GM19043 (cell line): ENCODE data around the gene NPW.
A peak's percentile ranks its signal among the peaks of the same experiment; 100 is the strongest.

Experiments used
- ATAC-seq: cut with Tn5 transposase; IDR thresholded peaks from one replicate; pipeline ENCODE4 v1.9.1; 2021; ENCODE audit warnings: low read depth; ENCODE audit not compliant: unreplicated experiment

The NPW gene

DNA sequence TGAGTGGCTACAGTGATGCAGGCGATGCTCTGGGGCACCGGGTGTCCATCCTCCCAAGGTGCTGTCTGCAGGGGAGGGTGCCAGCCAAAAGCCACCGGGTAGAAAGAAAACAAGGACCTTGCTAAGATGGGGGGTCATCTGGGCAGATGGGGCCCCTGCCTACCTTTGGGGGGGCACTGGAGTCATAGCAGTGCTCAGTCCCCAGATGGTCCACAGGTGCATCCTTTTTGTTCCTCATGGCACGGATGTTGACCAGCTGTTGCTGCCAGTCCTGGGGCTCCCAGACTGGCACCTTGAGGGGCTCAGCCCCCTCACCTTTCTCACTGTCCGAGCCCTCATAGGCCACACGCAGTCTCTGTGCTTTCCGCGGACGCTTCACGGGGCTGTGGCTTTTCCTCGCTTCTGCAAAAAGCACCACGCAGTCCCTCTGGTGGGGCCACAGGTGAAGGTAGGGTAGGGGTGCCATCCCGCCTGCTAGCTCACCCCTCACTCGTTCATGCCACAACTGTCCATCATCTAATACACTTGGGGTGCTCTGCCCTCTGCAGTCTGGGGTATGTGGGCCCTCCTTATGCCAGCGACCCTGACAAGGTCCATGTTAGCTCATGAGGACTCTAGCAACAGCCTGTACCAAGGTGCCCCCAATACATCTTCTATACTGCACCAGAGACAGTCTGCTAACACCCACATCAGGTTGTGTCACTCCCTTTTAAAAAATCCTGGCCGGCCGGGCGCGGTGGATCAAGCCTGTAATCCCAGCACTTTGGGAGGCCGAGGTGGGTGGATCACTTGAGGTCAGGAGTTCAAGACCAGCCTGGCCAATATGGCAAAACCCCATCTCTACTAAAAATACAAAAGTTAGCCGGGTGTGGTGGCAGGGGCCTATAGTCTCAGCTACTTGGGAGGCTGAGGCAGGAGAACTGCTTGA is 26.6 kb downstream of the NPW start:
- ATAC-seq: no peak

DNA sequence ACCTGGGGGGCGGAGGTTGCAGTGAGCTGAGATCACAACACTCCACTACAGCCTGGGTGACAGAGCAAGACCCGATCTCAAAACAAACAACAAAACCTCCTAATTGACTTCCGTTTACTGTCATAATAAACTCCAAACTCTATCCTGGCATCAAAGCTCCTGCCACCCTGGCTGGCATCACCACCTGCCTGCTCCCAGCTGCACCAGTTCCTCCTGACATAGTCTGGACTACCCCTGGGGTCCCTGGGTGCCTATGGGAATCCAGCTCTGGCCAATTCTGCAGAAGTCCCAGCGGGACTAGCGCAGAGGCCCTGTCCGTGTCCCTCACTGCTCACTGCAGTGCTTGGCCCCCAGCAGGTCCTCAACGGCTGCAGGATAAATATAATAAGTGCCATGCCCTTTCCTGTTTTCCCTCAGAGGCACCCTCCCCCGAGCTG is 27.3 kb downstream of the NPW start:
- ATAC-seq: no peak

DNA sequence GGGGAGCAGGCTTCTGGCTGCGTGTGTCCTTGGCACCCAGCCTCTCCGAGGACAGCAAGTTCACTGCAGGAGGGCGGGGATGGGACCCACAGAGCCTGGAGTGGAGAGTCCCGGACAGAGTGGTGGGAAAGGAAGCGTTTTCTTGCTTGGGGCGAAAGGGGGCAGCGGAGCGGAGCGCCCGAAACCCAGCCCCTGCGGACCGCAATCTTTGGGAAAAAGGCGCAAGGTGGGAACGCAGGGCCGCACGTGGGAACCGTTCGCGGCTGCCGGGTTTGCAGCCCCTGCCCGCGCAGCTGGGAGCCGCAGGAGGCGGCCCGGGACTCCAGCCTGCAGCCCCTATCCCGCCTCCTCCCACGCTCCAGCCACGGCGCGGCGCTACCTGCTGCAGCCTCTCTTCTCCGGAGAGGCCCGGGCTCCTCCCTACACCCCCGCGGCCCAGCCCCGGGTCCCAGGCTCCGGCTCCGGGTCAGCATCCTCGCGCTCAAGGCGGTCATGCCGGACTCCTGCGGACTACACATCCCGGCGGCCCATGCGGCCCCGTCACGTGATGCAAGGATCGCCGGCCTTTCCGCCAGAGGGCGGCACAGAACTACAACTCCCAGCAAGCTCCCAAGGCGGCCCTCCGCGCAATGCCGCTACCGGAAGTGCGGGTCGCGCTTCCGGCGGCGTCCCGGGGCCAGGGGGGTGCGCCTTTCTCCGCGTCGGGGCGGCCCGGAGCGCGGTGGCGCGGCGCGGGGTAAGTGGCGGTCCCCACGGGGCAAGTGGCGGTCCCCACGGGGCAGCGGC is 27.9 kb downstream of the NPW start, which contains the start of the genes NTHL1 and TSC2:
NTHL1 (minus strand) TSS at position 505 of the 786 bp plus-strand sequence; CDS start at position 494, 11 bp downstream.
TSC2 (plus strand) TSS at position 656 of the 786 bp plus-strand sequence. CDS start 631 bp downstream, outside the sequence.
- ATAC-seq: peak; percentile 96

DNA sequence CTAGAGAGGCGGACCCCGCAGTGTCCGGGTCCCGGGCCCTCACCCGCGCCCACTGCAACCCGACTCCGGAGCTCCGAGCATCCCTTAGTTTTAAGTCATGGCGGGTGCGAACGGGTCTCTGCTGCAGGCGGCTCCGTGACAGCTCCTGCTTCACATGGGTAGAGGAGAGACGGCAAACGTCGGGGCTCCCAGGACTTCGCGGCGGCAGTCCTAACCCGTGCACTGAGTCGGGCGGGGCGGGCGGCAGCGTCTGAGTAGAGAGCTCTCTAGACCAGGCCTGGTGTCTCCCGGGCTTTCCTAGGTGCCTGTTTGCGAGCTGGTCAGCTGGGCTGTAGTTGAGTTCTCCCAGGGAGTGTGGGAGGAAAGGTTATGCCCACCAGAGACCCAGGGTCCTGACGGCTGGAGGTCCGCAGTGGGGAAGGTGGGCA is 28.5 kb downstream of the NPW start:
- ATAC-seq: no peak

DNA sequence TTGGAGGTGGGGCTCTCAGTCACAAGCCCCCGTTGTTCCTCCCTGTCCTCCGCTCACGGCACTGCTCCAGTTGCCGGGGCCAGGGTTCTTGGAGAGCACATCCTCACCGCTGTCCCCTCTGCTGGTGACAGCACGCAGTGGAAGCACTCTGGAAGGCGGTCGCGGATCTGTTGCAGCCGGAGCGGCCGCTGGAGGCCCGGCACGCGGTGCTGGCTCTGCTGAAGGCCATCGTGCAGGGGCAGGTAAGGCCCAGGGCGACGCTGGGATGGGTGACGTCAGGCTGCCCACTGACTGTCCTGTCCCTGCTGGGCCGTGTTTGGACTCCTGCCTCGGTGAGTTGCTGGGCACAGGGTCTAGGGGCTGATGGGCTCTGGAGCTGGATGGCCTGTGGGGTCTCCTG is 33.6 kb downstream of the NPW start:
- no peak for ATAC-seq

DNA sequence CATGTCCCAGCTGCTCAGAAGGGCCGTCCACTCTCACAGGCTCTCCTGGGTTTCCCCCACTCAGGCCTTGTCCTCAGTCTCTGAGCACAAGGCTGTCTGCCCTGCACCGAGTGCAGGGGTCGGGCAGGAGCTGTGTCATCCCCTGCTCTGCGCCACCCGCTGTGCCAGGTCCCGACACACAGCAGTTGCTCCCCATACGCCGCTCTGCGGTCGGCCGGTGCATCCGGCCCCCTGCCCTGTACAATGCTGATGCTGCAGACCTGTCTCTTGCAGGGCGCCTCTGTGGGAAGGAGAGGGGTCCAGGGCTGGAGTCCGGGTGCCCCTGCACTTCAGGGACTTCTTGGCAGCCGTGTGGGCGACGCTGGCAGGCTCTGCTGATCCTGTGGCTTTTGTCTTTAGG is 34.3 kb downstream of the NPW start:
- ATAC-seq: no peak

DNA sequence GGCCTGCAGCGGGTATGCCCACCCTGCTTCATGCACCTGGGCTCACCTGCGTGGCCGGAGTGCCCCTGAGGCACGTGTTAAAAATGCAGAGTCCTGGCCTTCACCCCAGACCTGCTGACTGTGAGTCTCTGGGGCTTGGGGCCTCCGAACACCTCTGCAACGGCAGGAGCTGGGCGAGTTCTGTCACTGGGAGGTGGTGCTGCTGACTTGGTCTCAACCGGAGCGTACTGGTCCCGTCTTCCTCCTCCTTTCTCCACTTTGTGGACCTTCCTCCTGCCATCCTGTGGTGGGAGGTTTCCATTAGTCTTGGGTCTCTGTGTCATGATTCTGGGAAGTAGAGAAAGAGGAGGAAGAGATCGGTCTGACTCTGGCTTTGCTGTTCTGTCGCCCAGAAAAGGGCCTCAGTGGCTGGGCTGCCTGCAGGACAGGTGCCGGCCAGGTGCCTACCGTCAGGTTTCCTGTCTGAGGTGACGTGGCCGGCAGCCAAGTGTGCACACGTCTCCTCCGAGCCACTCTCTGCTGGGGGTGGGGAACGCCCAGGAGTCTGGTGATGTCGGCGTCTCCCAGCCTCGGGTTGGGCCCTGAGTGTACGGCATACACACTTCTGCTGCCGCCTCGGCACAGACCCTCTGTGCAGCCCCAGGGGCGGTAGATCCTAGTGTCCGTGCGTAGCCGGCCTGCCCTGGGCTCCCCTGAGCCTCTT is 35.1 kb downstream of the NPW start:
- no peak for ATAC-seq

DNA sequence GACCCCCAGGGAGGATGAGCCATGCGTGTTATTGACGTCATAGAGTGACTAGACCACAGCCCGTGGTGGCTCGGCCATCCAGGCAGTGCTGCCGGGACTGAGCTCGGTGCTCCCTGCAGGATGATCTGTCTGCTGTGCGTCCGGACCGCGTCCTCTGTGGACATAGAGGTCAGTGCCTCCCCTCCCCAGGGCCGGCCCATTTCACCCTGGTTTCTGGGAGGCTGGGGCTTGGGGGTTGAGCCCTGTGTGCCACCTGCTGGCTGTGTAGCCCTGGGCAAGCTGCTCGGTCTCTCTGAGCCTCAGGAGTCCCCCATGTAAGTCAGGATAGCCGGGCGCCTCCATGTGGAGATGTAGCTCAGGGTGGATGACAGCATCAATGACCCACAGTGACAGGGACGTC is 36.5 kb downstream of the NPW start:
- ATAC-seq: no peak

DNA sequence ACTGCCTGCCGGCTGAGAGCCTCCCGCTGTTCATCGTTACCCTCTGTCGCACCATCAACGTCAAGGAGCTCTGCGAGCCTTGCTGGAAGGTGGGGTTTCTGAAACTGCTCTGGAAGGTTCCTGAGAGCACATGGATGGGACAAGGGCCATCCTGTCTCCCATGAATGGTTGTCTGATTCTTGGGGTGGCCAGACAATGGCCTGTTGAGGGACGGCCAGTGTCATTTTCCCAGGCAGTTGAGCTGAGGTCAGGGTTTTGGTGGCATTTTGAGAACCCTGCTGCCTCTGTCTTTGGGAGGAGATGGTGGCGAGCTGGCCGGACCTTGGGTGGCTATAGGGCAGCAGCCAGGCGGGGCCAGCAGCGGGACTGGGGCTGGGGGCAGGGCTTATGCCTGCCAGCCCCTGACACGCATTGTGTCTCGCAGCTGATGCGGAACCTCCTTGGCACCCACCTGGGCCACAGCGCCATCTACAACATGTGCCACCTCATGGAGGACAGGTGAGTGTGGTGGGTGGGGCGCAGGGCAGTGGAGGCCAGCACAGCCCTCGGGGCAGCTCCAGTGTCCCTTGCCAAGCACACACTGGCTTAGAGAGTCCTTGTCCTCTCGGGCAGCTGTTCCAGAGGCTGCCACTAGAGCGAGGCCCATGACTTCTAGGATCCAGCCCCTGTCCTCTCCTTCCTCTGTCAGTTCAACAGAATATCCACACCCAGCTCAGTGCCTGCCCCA is 37.3 kb downstream of the NPW start:
- ATAC-seq: no peak

DNA sequence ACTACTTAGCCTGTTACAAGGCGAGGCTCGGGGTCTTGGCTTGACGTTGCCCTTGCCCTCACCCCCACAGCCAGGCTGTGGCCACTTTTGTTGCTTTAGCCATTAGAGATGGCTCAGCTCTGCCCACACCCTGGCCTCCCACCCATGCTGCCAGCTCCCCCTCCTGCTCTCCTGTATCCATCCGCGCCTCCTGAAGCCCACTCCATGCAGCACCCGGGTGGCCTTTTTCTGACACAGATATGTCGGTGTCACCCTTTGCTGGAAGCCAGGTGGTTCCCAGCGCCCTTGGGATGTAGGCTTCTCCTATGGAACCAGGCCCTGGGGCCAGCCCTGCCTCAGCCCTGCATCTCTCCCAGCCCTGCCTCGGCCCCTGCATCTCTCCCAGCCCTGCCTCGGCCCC is 37.9 kb downstream of the NPW start:
- ATAC-seq: no peak

DNA sequence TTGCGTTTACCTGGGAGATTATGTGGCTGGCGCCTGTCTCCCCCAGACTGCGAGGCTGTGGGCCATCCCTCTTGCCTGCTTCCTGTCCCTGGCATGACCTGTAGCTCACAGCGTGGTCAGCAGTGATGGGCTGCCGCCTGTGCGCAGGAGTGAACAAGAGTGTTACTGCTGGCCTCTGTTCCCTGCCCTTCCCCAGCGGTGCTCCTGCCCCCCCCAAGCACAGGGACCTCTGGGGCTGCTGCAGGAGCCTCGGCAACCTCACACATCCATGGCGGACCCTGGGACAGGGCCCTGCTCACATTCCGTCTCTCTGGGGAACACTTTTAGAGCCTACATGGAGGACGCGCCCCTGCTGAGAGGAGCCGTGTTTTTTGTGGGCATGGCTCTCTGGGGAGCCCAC is 38.8 kb downstream of the NPW start:
- ATAC-seq: no peak

DNA sequence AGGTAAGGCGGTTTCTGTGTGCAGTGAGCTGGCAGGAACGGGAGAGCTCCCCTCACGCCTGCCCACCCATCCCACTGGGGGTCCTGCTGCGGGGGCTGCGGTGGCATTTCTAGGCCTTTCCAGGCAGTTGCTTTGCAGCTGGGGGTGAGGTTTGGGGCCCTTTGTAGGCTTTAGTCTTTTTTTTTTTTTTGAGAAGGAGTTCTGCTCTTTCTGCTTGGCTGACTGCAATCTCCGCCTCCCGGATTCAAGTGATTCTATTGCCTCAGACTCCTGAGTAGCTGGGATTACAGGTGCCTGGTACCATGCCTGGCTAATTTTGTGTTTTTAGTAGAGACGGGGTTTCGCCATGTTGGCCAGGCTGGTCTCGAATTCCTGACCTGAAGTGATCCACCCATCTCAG is 39.3 kb downstream of the NPW start:
- no peak for ATAC-seq

DNA sequence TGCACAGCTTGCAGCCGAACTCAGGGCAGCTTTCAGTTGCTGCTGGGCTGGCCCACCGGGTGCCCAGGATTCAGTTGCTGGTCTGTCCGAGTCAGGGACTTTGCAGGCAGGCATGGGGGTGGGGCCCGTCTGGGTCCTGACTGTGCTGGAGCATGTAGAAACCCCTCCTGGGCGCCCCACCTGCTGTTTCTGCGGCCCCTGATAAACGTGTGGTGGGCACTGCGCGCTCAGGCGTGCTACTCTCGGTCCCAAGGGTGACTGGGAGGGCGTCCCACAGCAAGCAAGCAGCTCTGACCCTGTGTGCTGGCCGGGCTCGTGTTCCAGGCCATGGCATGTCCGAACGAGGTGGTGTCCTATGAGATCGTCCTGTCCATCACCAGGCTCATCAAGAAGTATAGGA is 40.8 kb downstream of the NPW start:
- no peak for ATAC-seq

DNA sequence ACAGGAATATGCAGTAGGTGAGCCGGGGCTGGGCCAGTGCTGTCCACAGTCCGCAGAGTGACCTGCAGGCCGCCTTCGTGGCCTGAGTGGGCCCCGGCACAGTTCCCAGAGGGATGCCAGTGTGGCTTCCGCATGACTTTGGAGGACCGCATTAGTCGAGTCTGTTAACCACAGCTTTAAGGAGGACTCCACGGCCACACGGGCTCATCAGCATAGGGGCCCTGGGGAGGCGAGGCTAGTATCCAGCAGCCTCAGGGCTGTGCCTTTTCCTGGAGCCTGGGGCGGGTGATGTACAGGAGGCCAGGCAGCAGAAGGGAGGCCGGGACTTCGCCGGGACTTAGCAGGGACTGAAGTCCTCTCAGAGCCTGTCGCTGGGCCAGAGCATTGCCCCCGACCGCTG is 41.4 kb downstream of the NPW start:
- ATAC-seq: no peak

DNA sequence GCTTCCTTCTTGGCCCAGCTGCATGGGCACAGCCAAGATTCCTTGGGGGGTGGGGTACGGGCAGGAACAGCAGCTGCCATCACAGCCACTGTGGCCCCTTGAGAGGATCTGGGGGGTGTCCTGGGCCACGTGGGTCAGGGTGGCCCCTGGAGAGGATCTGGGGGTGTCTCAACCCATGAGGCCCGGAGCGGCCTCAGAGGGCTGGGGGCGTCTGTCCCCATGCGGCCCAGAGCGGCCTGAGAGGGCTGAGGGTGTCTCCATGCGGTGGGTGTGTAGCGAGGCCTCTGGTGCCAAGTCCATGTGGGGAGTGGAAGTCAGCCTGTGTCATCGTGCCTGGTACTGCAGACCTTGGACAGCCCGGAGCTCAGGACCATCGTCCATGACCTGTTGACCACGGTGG is 41.9 kb downstream of the NPW start:
- ATAC-seq: no peak

DNA sequence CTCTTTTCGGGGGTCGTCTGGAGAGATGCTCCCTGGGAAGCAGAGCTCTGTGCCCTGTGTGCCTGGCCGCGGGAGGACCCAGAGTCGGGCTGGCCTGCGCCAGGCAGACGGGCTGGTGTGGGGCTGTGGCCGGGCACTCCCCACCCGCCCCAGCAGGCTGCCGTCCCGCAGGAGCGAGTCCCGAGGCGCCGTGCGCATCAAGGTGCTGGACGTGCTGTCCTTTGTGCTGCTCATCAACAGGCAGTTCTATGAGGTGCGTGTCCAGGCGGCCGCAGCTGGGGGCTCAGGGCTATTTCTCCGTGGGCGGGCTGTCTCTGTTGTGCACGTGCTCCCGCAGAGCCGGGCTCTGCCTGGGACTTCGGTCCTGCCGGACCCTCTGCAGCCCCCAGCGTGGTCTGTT is 43.2 kb downstream of the NPW start:
- ATAC-seq: no peak

DNA sequence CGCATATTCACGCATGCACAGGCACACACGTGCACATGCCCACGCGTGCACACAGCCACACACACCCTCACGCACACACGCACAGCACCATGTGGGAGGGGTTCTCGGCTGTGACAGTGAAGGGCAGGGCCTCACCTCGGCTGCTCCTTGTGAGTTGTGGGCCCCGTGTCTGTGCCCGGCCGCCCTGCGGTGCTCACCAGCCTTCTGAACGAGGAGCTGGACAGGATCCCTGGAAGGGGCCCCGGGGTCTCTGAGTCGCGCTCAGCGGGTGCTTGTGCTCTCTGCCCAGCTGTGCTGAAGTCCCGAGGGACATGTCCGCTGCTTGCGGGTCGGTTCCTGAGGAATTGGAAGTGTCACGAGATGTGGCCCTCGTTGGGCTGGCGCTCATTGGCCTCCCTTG is 44.3 kb downstream of the NPW start:
- ATAC-seq: no peak

DNA sequence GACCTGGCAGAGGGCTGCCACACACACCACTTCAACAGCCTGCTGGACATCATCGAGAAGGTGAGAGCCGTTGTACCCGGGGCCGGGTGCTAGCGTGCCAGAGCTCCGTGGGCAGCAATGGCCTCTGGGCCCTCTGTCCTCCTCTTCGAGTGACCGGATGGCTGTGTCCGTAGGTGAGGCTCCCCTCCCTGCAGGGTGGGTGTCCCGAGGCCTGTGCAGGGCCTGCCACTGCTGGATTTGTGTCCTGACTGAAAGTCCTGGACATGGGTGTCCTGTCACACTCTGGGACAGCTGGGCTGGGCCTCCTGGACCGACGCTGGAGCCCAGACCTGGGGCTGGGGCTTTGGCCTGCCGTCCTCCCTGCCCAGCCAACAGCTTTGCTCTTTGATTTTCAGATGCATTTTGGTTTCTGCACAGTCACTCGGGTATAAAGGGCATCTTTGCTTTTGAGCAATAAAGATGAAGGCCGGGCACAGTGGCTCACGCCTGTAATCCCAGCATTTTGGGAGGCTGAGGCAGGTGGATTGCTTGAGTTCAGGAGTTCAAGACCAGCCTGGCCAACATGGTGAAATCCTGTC is 44.9 kb downstream of the NPW start:
- ATAC-seq: no peak

DNA sequence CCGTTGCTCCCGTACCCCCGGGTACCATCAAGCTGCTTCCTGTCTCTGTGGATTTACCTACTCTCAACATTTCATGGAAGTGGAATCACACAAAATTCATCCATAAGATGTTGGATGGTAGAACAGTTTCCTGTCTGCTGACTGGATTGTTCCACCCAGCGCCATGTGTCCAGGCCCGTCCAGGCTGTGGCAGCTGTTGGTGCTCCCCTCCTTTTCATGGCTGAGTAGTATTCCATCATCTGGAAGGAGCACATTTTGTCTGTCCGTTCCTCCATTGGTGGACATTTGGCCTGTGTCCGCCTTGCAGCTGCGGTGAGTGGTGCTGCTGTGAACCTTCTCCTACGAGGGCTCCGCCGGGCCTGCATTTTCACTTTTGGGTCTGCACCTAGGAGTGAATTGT is 46.6 kb downstream of the NPW start:
- no peak for ATAC-seq
